Muscle of leg (tissue), 11 donors: ENCODE results near the gene TRPM8. TPM values are rescaled to one million over a fixed set of nuclear protein-coding genes. Genes with fewer than 3 reads are reported as not detected.

ENCODE experiments used
- DNase-seq: peaks from one replicate; pipeline ENCODE4 v3.0.0; 2013
- H3K27ac ChIP-seq: one replicate; pipeline ENCODE4 v1.5.1; 2013; ENCODE audit warnings: mild to moderate bottlenecking, low read length, control low read depth
- H3K27me3 ChIP-seq: one replicate; pipeline ENCODE4 v1.6.1; 2013; ENCODE audit warnings: low read length; ENCODE audit not compliant: control insufficient read depth, insufficient read depth
- H3K36me3 ChIP-seq: one replicate; pipeline ENCODE4 v1.6.1; 2013; ENCODE audit warnings: low read length; ENCODE audit not compliant: control insufficient read depth, insufficient read depth
- H3K4me1 ChIP-seq: one replicate; pipeline ENCODE4 v1.6.1; 2013; ENCODE audit warnings: low read length; ENCODE audit not compliant: control insufficient read depth, insufficient read depth
- H3K4me3 ChIP-seq: one replicate; pipeline ENCODE4 v1.5.1; 2013; ENCODE audit warnings: low read length, control low read depth
- H3K9me3 ChIP-seq: replicated peaks from 2 replicates; pipeline ENCODE4 v1.6.1; 2013; ENCODE audit warnings: low read depth, low read length; ENCODE audit not compliant: control insufficient read depth
- WGBS: methylation state at CpG from one replicate; pipeline ENCODE4 v1.1.5; 2013; ENCODE audit warnings: missing lambda C conversion rate; ENCODE audit not compliant: insufficient coverage; 5-methylcytosine and 5-hydroxymethylcytosine counted together
- polyA plus RNA-seq, 8 donors: library from polyadenylated mRNA; unstranded; fragments of 120-200 nt; gene quantifications; one replicate each; pipeline versions ENCODE4 v1.2.1 to v1.2.3, GENCODE V29; 2013; ENCODE audit warnings: inconsistent platforms in 1 of 8, low replicate concordance in 1 of 8; ENCODE audit not compliant: insufficient read length in 8 of 8, insufficient read depth in 1 of 8
- total RNA-seq: library from RNA; stranded (reverse); fragments of 120-200 nt; gene quantifications from one replicate; pipeline ENCODE4 v1.2.4, GENCODE V29; 2013

TRPM8 gene
- total and polyA plus RNA-seq, 9 donors = 0.17 to 0.30 (median 0.25) TPM; not detected in 5

- 94% methylated on average over 4 of the region's 9 CpGs for WGBS
- no peaks in the 10 kb centered on the region for H3K4me1 ChIP-seq
- DNase-seq = no peak
- H3K27me3 ChIP-seq = no peaks in the 10 kb centered on the region
- no peak within 1 kb of the TSS for H3K4me3 ChIP-seq
- no peak within 1 kb of the TSS for H3K27ac ChIP-seq
- no peaks in the 10 kb centered on the region for H3K9me3 ChIP-seq
- no peaks in the 10 kb centered on the region for H3K36me3 ChIP-seq
These were observed 133.4 kb downstream of the TRPM8 start, which contains the start of gene SPP2 for GRCh38 chr2:234050455-234051135. SPP2 (plus strand) TSS chr2:234050702; CDS start chr2:234050787, 85 bp downstream.

GRCh38 chr2:234051374-234052070 is 134.3 kb downstream of the TRPM8 start:
- H3K27ac ChIP-seq = no peak overlapping the region
- no peaks in the 10 kb centered on the region for H3K4me1 ChIP-seq
- no peaks in the 10 kb centered on the region for H3K27me3 ChIP-seq
- H3K36me3 ChIP-seq = no peaks in the 10 kb centered on the region
- no peaks in the 10 kb centered on the region for H3K9me3 ChIP-seq
- 36% methylated on average over 1 of the region's 4 CpGs for WGBS
- DNase-seq = no peak
- no peak overlapping the region for H3K4me3 ChIP-seq

- Histone ChIP-seq H3K9me3 (no peaks in the 10 kb centered on the region), H3K4me3 (no peak overlapping the region), H3K36me3 (no peaks in the 10 kb centered on the region), H3K27me3 (no peaks in the 10 kb centered on the region), H3K4me1 (no peaks in the 10 kb centered on the region), H3K27ac (no peak overlapping the region)
- WGBS = 82% methylated on average over 2 of the region's 4 CpGs
- DNase-seq = no peak
These were observed 141.7 kb downstream of the TRPM8 start for GRCh38 chr2:234058881-234059280.

- H3K27ac ChIP-seq = no peak overlapping the region
- H3K36me3 ChIP-seq = no peaks in the 10 kb centered on the region
- 82% methylated on average over 5 of the region's 8 CpGs for WGBS
- H3K4me1 ChIP-seq = no peaks in the 10 kb centered on the region
- H3K27me3 ChIP-seq = no peaks in the 10 kb centered on the region
- DNase-seq = no peak
- no peak overlapping the region for H3K4me3 ChIP-seq
- no peaks in the 10 kb centered on the region for H3K9me3 ChIP-seq
These were observed 143.1 kb downstream of the TRPM8 start for GRCh38 chr2:234060236-234060635.

GRCh38 chr2:234061624-234062257 is 144.6 kb downstream of the TRPM8 start:
- no peak for DNase-seq
- no CpG with 5 or more reads among the region's 6 CpGs for WGBS
- Histone ChIP-seq H3K4me1 (no peaks in the 10 kb centered on the region), H3K9me3 (no peaks in the 10 kb centered on the region), H3K27me3 (no peaks in the 10 kb centered on the region), H3K4me3 (no peak overlapping the region), H3K27ac (no peak overlapping the region), H3K36me3 (no peaks in the 10 kb centered on the region)

DNA sequence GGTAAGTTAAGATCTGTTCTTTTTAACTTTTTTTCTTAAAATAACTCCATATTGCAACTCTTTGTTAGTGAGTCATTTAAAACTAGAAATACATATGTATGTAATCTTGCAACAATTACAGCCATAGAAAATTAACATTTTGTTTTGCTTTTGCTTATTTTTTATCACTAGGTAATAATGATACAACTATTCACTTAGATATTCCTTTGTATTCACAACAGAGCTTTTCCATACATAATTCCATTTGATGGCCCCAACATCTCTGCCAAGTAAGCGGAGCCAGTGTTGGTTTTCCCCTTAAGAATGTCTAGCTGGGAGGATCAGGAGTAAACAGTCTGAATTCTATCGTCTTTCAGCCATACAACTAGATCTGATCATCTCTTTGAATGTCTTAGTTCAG is 149.4 kb downstream of the TRPM8 start:
- no peaks in the 10 kb centered on the region for H3K36me3 ChIP-seq
- DNase-seq = no peak
- H3K4me3 ChIP-seq = no peak overlapping the region
- no CpG with 5 or more reads among the region's 2 CpGs for WGBS
- H3K27ac ChIP-seq = no peak overlapping the region
- no peaks in the 10 kb centered on the region for H3K4me1 ChIP-seq
- H3K27me3 ChIP-seq = no peaks in the 10 kb centered on the region
- no peaks in the 10 kb centered on the region for H3K9me3 ChIP-seq

Other genes starting within 250 kb of the TRPM8 start
- not detected for gene UGT1A9, start 245.5 kb upstream of the TRPM8 start, total RNA-seq
- not detected for gene UGT1A9, start 245.5 kb upstream of the TRPM8 start, polyA plus RNA-seq
- gene UGT1A7, start 235.5 kb upstream of the TRPM8 start, total RNA-seq = not detected
- under 1 TPM in 1 of 8 donors, not detected in 7; 0.13 TPM for gene UGT1A7, start 235.5 kb upstream of the TRPM8 start, polyA plus RNA-seq
- not detected for gene UGT1A6, start 224.5 kb upstream of the TRPM8 start, total RNA-seq
- under 1 TPM in 1 of 8 donors, not detected in 7; 0.16 TPM for gene UGT1A6, start 224.5 kb upstream of the TRPM8 start, polyA plus RNA-seq
- not detected for gene UGT1A5, start 204.5 kb upstream of the TRPM8 start, total RNA-seq
- gene UGT1A5, start 204.5 kb upstream of the TRPM8 start, polyA plus RNA-seq = not detected
- not detected for gene UGT1A4, start 198.6 kb upstream of the TRPM8 start, total RNA-seq
- not detected for gene UGT1A4, start 198.6 kb upstream of the TRPM8 start, polyA plus RNA-seq
- not detected for gene UGT1A3, start 188.3 kb upstream of the TRPM8 start, total RNA-seq
- not detected for gene UGT1A3, start 188.3 kb upstream of the TRPM8 start, polyA plus RNA-seq
- gene UGT1A1, start 157.1 kb upstream of the TRPM8 start, total RNA-seq = not detected
- under 1 TPM in 4 of 8 donors, not detected in 4; 0.04 to 0.10 (median 0.08) TPM for gene UGT1A1, start 157.1 kb upstream of the TRPM8 start, polyA plus RNA-seq
- gene MROH2A, start 139.0 kb upstream of the TRPM8 start, total RNA-seq = not detected
- gene MROH2A, start 139.0 kb upstream of the TRPM8 start, polyA plus RNA-seq = not detected
- gene HJURP, start 62.8 kb upstream of the TRPM8 start, total RNA-seq = 6.2 TPM
- gene HJURP, start 62.8 kb upstream of the TRPM8 start, polyA plus RNA-seq = 10 to 100 TPM in 7 of 8 donors, 1 to 10 TPM in 1; 8.6 to 15.3 (median 12.2) TPM
- not detected for gene SPP2, start 133.3 kb downstream of the TRPM8 start, total RNA-seq
- gene SPP2, start 133.3 kb downstream of the TRPM8 start, polyA plus RNA-seq = under 1 TPM in 1 of 8 donors, not detected in 7; 0.35 TPM